HepG2 (cell line): ENCODE measurements around the gene EGLN1. TPM values are rescaled to one million over a fixed set of nuclear protein-coding genes. Genes with fewer than 3 reads are reported as not detected.

Experiments
- ATAC-seq: fragments of 200-7000 bp; cut with Tn5 transposase; 3 replicates; pipeline ENCODE4 v1.9.1; 2020; ENCODE audit warnings: mild to moderate bottlenecking, moderate library complexity
- BruUV-seq: library from RNA; stranded (reverse); fragments of 400-500 nt; replicated peaks from 2 replicates; lab custom pipeline; 2021; lab: Mats Ljungman, UMichigan
- CTCF ChIA-PET: fragments of 300-600 bp; formaldehyde crosslinking; extraction: SDS; loops from one replicate; lab custom pipeline; 2021; ENCODE audit warnings: low total read pairs, inconsistent platforms, low intra/inter-chr PET ratio; lab: Yijun Ruan, JAX
- POLR2A ChIA-PET: fragments of 350-600 bp; sonication (Branson Sonifier 250); formaldehyde crosslinking; loops from one replicate; lab custom pipeline; 2020; ENCODE audit warnings: antibody characterized with exemption, inconsistent platforms; lab: Yijun Ruan, JAX
- DNase-seq: peaks from one replicate; pipeline ENCODE4 v3.0.0-alpha.2; 2015; ENCODE audit warnings: low spot score
- FAIRE-seq: peaks from 3 replicates; lab custom pipeline; 2011; peaks lifted over from hg19 to GRCh38; lab: Jason Lieb, UNC
- H2AFZ ChIP-seq: one replicate; pipeline ENCODE4 v1.6.1; 2011; ENCODE audit warnings: low read length, inconsistent platforms
- H3K27ac ChIP-seq: fragments of 300-600 bp; 3 replicates; pipeline ENCODE4 v1.8.0; 2011; ENCODE audit warnings: mixed run types, mild to moderate bottlenecking, mixed read lengths, low read length, inconsistent platforms; ENCODE audit not compliant: insufficient read depth; ENCODE audit errors: extremely low read length
- H3K27me3 ChIP-seq, 2 experiments: fragments of 200-600 bp in 1 of 2; 2 replicates in 1 of 2; 3 replicates in 1 of 2; pipeline versions ENCODE4 v1.6.0 to v1.8.0; 2011; ENCODE audit warnings: low read length in 2 of 2, mild to moderate bottlenecking in 2 of 2, moderate library complexity in 2 of 2, inconsistent platforms in 1 of 2; ENCODE audit not compliant: insufficient read depth in 2 of 2, control insufficient read depth in 1 of 2
- H3K36me3 ChIP-seq, 2 experiments: fragments of 200-600 bp in 1 of 2; replicated peaks in 1 of 2; 2 replicates in 1 of 2; 3 replicates in 1 of 2; pipeline versions ENCODE4 v1.5.1 to v1.8.0; 2011; ENCODE audit warnings: low read length in 2 of 2, inconsistent platforms in 1 of 2; ENCODE audit not compliant: insufficient read depth in 2 of 2, control insufficient read depth in 1 of 2
- H3K4me1 ChIP-seq: 2 replicates; pipeline ENCODE4 v1.5.1; 2012; ENCODE audit warnings: low read length, inconsistent platforms; ENCODE audit not compliant: insufficient read depth
- H3K4me2 ChIP-seq: 2 replicates; pipeline ENCODE4 v1.6.0; 2011; ENCODE audit warnings: low read depth, low read length, inconsistent platforms
- H3K4me3 ChIP-seq, 3 experiments: fragments of 200-600 bp in 1 of 3; sonication (generic), shearing (Covaris generic) in 1 of 3; replicated peaks in 1 of 3; 2 replicates each; pipeline ENCODE4 v1.5.1; 2011 to 2016; ENCODE audit warnings: low read length in 3 of 3, inconsistent platforms in 2 of 3, low read depth in 2 of 3, mild to moderate bottlenecking in 2 of 3, control low read depth in 1 of 3, mixed read lengths in 1 of 3; ENCODE audit not compliant: insufficient read depth in 1 of 3
- H3K79me2 ChIP-seq: one replicate; pipeline ENCODE4 v1.6.1; 2011; ENCODE audit warnings: low read length, inconsistent platforms; ENCODE audit not compliant: insufficient read depth
- H3K9ac ChIP-seq: 2 replicates; pipeline ENCODE4 v1.6.0; 2011; ENCODE audit warnings: mild to moderate bottlenecking, low read depth, low read length, inconsistent platforms; ENCODE audit not compliant: insufficient read depth
- H3K9me3 ChIP-seq: 2 replicates; pipeline ENCODE4 v1.5.1; 2012; ENCODE audit warnings: mild to moderate bottlenecking, low read length
- H4K20me1 ChIP-seq: 2 replicates; pipeline ENCODE4 v1.6.0; 2011; ENCODE audit warnings: inconsistent platforms, mild to moderate bottlenecking, low read length, moderate library complexity; ENCODE audit not compliant: insufficient read depth
- CHCHD3 ChIP-seq: sonication (generic); formaldehyde crosslinking; IDR thresholded peaks from 2 replicates; pipeline ENCODE4 v1.8.0; 2022; ENCODE audit warnings: mild to moderate bottlenecking, missing genetic modification reagents, moderate library complexity
- GABPB1 ChIP-seq: IDR thresholded peaks from 2 replicates; pipeline ENCODE4 v1.6.1; 2016; ENCODE audit warnings: mild to moderate bottlenecking, missing genetic modification reagents, moderate library complexity, missing compliant biosample characterization
- MAF1 ChIP-seq: sonication (generic); formaldehyde crosslinking; IDR thresholded peaks from 2 replicates; pipeline ENCODE4 v1.5.0; 2020; ENCODE audit warnings: missing genetic modification reagents, borderline replicate concordance
- RNF219 ChIP-seq: sonication (generic); formaldehyde crosslinking; IDR thresholded peaks from 2 replicates; pipeline ENCODE4 v1.5.0; 2020; ENCODE audit warnings: mild to moderate bottlenecking, missing genetic modification reagents
- SMAD9 ChIP-seq: sonication (generic); formaldehyde crosslinking; IDR thresholded peaks from 2 replicates; pipeline ENCODE4 v1.5.1; 2020; ENCODE audit warnings: mild to moderate bottlenecking, missing genetic modification reagents
- SUZ12 ChIP-seq: fragments of 150-350 bp; IDR thresholded peaks from 2 replicates; pipeline ENCODE4 v1.6.1; 2014; ENCODE audit warnings: low read depth, low read length
- ZMYM2 ChIP-seq: sonication (generic); formaldehyde crosslinking; IDR thresholded peaks from 2 replicates; pipeline ENCODE4 v1.8.0; 2022; ENCODE audit warnings: mild to moderate bottlenecking, missing genetic modification reagents
- ZNF207 ChIP-seq: fragments of 450-650 bp; IDR thresholded peaks from 2 replicates; pipeline ENCODE4 v1.6.1; 2016; ENCODE audit warnings: antibody characterized with exemption, borderline replicate concordance
- ZNF407 ChIP-seq: sonication (generic); formaldehyde crosslinking; IDR thresholded peaks from one replicate; pipeline ENCODE4 v1.5.1; 2020; ENCODE audit warnings: mild to moderate bottlenecking, missing genetic modification reagents; ENCODE audit errors: not compliant biosample characterization
- ZNF446 ChIP-seq: sonication (generic); formaldehyde crosslinking; IDR thresholded peaks from 2 replicates; pipeline ENCODE4 v1.5.0; 2020; ENCODE audit warnings: mild to moderate bottlenecking, missing genetic modification reagents
- ZNF496 ChIP-seq: sonication (generic); formaldehyde crosslinking; IDR thresholded peaks from 2 replicates; pipeline ENCODE4 v1.8.1; 2023; ENCODE audit warnings: mild to moderate bottlenecking, moderate library complexity, missing genetic modification reagents; ENCODE audit not compliant: insufficient replicate concordance
- ZNF501 ChIP-seq: sonication (generic); formaldehyde crosslinking; IDR thresholded peaks from 2 replicates; pipeline ENCODE4 v1.5.1; 2020; ENCODE audit warnings: mild to moderate bottlenecking, moderate library complexity, missing genetic modification reagents
- ZNF678 ChIP-seq: sonication (generic); formaldehyde crosslinking; IDR thresholded peaks from 2 replicates; pipeline ENCODE4 v1.4.0; 2020; ENCODE audit warnings: mild to moderate bottlenecking, missing genetic modification reagents
- ZNF704 ChIP-seq: sonication (generic); formaldehyde crosslinking; IDR thresholded peaks from 2 replicates; pipeline ENCODE4 v1.8.1; 2023; ENCODE audit warnings: mild to moderate bottlenecking, inconsistent platforms, moderate library complexity, missing genetic modification reagents, borderline replicate concordance
- ZNF772 ChIP-seq: sonication (generic); formaldehyde crosslinking; IDR thresholded peaks from 2 replicates; pipeline ENCODE4 v1.5.0; 2020; ENCODE audit warnings: mild to moderate bottlenecking, missing genetic modification reagents
- WGBS: methylation state at CpG from one replicate; pipeline ENCODE4 v1.1.6; 2017; ENCODE audit warnings: low lambda C conversion rate; 5-methylcytosine and 5-hydroxymethylcytosine counted together
- in situ Hi-C: cut with HindIII; loops from 2 replicates; pipeline ENCODE4 v1.10.0; 2017; ENCODE audit warnings: low pct_unique_long_range_greater_than_20kb; ENCODE audit not compliant: extremely low pct_ligation_motif_present
- intact Hi-C: fragments of 100-400 bp; cut with micrococcal nuclease; formaldehyde crosslinking; loops from one replicate; pipeline ENCODE4 v1.10.0; 2022; ENCODE audit not compliant: unreplicated experiment
- polyA plus RNA-seq, 8 experiments: library from polyadenylated mRNA; depleted of rRNA in 3 of 8; stranded (reverse) in 7 of 8; unstranded in 1 of 8; fragments of >200 nt; fragmentation: Illumina TruSeq in 4 of 8; extraction: Trizol in 4 of 8; gene quantifications; 2 replicates each; pipeline versions ENCODE4 v1.2.1 to v1.2.3, GENCODE V29; 2011 to 2016; ENCODE audit warnings: low read depth in 4 of 8, missing spikeins in 1 of 8, mixed read lengths in 1 of 8; ENCODE audit not compliant: insufficient read depth in 1 of 8
- total RNA-seq, 5 experiments: library from RNA; depleted of rRNA; stranded (reverse); fragments of >200 nt; fragmentation: Illumina TruSeq; extraction: Trizol; gene quantifications; 2 replicates each; pipeline ENCODE4 v1.2.3, GENCODE V29; 2016; ENCODE audit warnings: low read depth in 1 of 5

Gene EGLN1
- total and polyA plus RNA-seq, 2 of the 13 experiments (the other 11 are each of a cell fraction or from before 2014, with no cell fraction given) = 34.4 to 44.1 TPM

- ATAC-seq = no peak
- intact Hi-C loops = no loop called here
- no peak for FAIRE-seq
- Histone ChIP-seq H4K20me1 (no peaks in the 10 kb centered on the region), H3K9ac (no peak overlapping the region), H3K27me3 (no peaks in the 10 kb centered on the region), H3K4me2 (no peak overlapping the region), H2AFZ (no peak overlapping the region), H3K9me3 (no peaks in the 10 kb centered on the region), H3K79me2 (no peaks in the 10 kb centered on the region), H3K4me3 (no peak overlapping the region), H3K36me3 (peaks cover 2 to 49% of the 10 kb centered on the region in 2 experiments), H3K27ac (no peak overlapping the region), H3K4me1 (no peaks in the 10 kb centered on the region)
- in situ Hi-C loops = no loop called here
- no peak for DNase-seq
- no TSS peak for BruUV-seq
- ChIA-PET POLR2A (no interaction called here), CTCF (no interaction called here)
- 100% methylated on average over 1 of the region's 1 CpG for WGBS
- no peak for TF ChIP-seq MAF1 (CRISPR knock-in tag)
- TF ChIP-seq ZNF704 (CRISPR knock-in tag) = no peak
- no peak for TF ChIP-seq ZNF446 (CRISPR knock-in tag)
- TF ChIP-seq ZNF207 = no peak
- TF ChIP-seq CHCHD3 (CRISPR knock-in tag) = no peak
- no peak for TF ChIP-seq ZNF496 (CRISPR knock-in tag)
- no peak for TF ChIP-seq ZNF407 (CRISPR knock-in tag)
- no peak for TF ChIP-seq SMAD9
- no peak for TF ChIP-seq GABPB1 (CRISPR knock-in tag)
- TF ChIP-seq ZNF501 (CRISPR knock-in tag) = no peak
- TF ChIP-seq ZMYM2 (CRISPR knock-in tag) = no peak
- TF ChIP-seq ZNF772 = no peak
- no peak for TF ChIP-seq ZNF678 (CRISPR knock-in tag)
- TF ChIP-seq RNF219 (CRISPR knock-in tag) = no peak
- TF ChIP-seq SUZ12 = no peak
These were observed 58.5 kb downstream of the EGLN1 start for GRCh38 chr1:231363624-231364023.
